ENCODE results near the gene HDAC8. TPM values are rescaled to one million over a fixed set of nuclear protein-coding genes. Genes with fewer than 3 reads are reported as not detected.

HDAC8 gene
- total RNA-seq, 1 experiment from 2014 or later = 26.2 TPM

- Mint-ChIP-seq H3K4me3 (ENCODE audit: unreplicated experiment) (no peak overlapping the region), H3K27ac (ENCODE audit: unreplicated experiment) (no peak overlapping the region), H3K36me3 (ENCODE audit: insufficient read depth, unreplicated experiment) (peaks cover 7% of the 10 kb centered on the region), H3K4me1 (ENCODE audit: low read depth, unreplicated experiment) (no peaks in the 10 kb centered on the region), H3K9me3 (ENCODE audit: unreplicated experiment) (no peaks in the 10 kb centered on the region), H3K27me3 (ENCODE audit: insufficient read depth, unreplicated experiment) (no peaks in the 10 kb centered on the region)
- H3K36me3 ChIP-seq (ENCODE audit: control insufficient read depth, insufficient read depth, low read length) = no peaks in the 10 kb centered on the region
- ChIA-PET POLR2A (no interaction called here), CTCF (no interaction called here)
- no peak for TF ChIP-seq CTCF (IDR thresholded peaks at IDR 0.05; ENCODE audit: insufficient read depth in 1 of 2, low read depth in 1 of 2, low read length in 1 of 2, severe bottlenecking in 1 of 2, unreplicated experiment in 1 of 2)
- BruUV-seq (replicated peaks) = no TSS peak
- no peaks in the 10 kb centered on the region for H3K27me3 ChIP-seq (replicated peaks; ENCODE audit: control insufficient read depth, insufficient read depth, low read length)
- DNase-seq = no peak
- no peaks in the 10 kb centered on the region for H3K9me3 ChIP-seq
- intact Hi-C loops (cut with micrococcal nuclease; ENCODE audit: unreplicated experiment) = no loop called here
- H3K4me1 ChIP-seq = no peaks in the 10 kb centered on the region
- no peak overlapping the region for H3K4me3 ChIP-seq (ENCODE audit: low read depth, low read length)
These were observed 212.3 kb downstream of the HDAC8 start for GRCh38 chrX:72360326-72360725.

- BruUV-seq (replicated peaks) = no TSS peak
- POLR2A ChIA-PET = no interaction called here
- intact Hi-C loops (cut with micrococcal nuclease; ENCODE audit: unreplicated experiment) = no loop called here
- no peak for DNase-seq
- H3K4me3 Mint-ChIP-seq (ENCODE audit: unreplicated experiment) = no peak overlapping the region
- CTCF ChIA-PET = no interaction called here
- H3K9me3 ChIP-seq = no peaks in the 10 kb centered on the region
- H3K9me3 Mint-ChIP-seq (ENCODE audit: unreplicated experiment) = no peaks in the 10 kb centered on the region
- H3K4me1 ChIP-seq = no peaks in the 10 kb centered on the region
- H3K27ac Mint-ChIP-seq (ENCODE audit: unreplicated experiment) = no peak overlapping the region
- no peaks in the 10 kb centered on the region for H3K27me3 ChIP-seq (replicated peaks; ENCODE audit: control insufficient read depth, insufficient read depth, low read length)
- no peaks in the 10 kb centered on the region for H3K4me1 Mint-ChIP-seq (ENCODE audit: low read depth, unreplicated experiment)
- peaks cover 7% of the 10 kb centered on the region for H3K36me3 Mint-ChIP-seq (ENCODE audit: insufficient read depth, unreplicated experiment)
- no peak for TF ChIP-seq CTCF (IDR thresholded peaks at IDR 0.05; ENCODE audit: insufficient read depth in 1 of 2, low read depth in 1 of 2, low read length in 1 of 2, severe bottlenecking in 1 of 2, unreplicated experiment in 1 of 2)
- H3K36me3 ChIP-seq (ENCODE audit: control insufficient read depth, insufficient read depth, low read length) = no peaks in the 10 kb centered on the region
- no peak overlapping the region for H3K4me3 ChIP-seq (ENCODE audit: low read depth, low read length)
- H3K27me3 Mint-ChIP-seq (ENCODE audit: insufficient read depth, unreplicated experiment) = no peaks in the 10 kb centered on the region
These were observed 214.3 kb downstream of the HDAC8 start for GRCh38 chrX:72358313-72358712.

- H3K4me3 Mint-ChIP-seq (ENCODE audit: unreplicated experiment) = no peak overlapping the region
- Histone ChIP-seq H3K9me3 (no peaks in the 10 kb centered on the region), H3K27me3 (replicated peaks; ENCODE audit: control insufficient read depth, insufficient read depth, low read length) (no peaks in the 10 kb centered on the region), H3K4me1 (no peaks in the 10 kb centered on the region), H3K36me3 (ENCODE audit: control insufficient read depth, insufficient read depth, low read length) (no peaks in the 10 kb centered on the region), H3K4me3 (ENCODE audit: low read depth, low read length) (no peak overlapping the region)
- intact Hi-C loops (cut with micrococcal nuclease; ENCODE audit: unreplicated experiment) = no loop called here
- no peak for TF ChIP-seq CTCF (IDR thresholded peaks at IDR 0.05; ENCODE audit: insufficient read depth in 1 of 2, low read depth in 1 of 2, low read length in 1 of 2, severe bottlenecking in 1 of 2, unreplicated experiment in 1 of 2)
- H3K36me3 Mint-ChIP-seq (ENCODE audit: insufficient read depth, unreplicated experiment) = no peaks in the 10 kb centered on the region
- no peak for DNase-seq
- no peak overlapping the region for H3K27ac Mint-ChIP-seq (ENCODE audit: unreplicated experiment)
- no peaks in the 10 kb centered on the region for H3K9me3 Mint-ChIP-seq (ENCODE audit: unreplicated experiment)
- no TSS peak for BruUV-seq (replicated peaks)
- POLR2A ChIA-PET = no interaction called here
- H3K4me1 Mint-ChIP-seq (ENCODE audit: low read depth, unreplicated experiment) = no peaks in the 10 kb centered on the region
- no peaks in the 10 kb centered on the region for H3K27me3 Mint-ChIP-seq (ENCODE audit: insufficient read depth, unreplicated experiment)
- CTCF ChIA-PET = no interaction called here
These were observed 219.9 kb downstream of the HDAC8 start for GRCh38 chrX:72352786-72353185.

Data from Caco-2 (cell line).